ENCODE data around the gene CCDC121. TPM values are rescaled to one million over a fixed set of nuclear protein-coding genes. Genes with fewer than 3 reads are reported as not detected.
A peak's percentile ranks its signal among the peaks of the same experiment; 100 is the strongest.

The CCDC121 gene
- total and polyA plus RNA-seq, 9 of the 15 experiments (the other 6 are each of a cell fraction or from before 2014, with no cell fraction given): 2.2 to 4.7 (median 4.1) TPM

DNA sequence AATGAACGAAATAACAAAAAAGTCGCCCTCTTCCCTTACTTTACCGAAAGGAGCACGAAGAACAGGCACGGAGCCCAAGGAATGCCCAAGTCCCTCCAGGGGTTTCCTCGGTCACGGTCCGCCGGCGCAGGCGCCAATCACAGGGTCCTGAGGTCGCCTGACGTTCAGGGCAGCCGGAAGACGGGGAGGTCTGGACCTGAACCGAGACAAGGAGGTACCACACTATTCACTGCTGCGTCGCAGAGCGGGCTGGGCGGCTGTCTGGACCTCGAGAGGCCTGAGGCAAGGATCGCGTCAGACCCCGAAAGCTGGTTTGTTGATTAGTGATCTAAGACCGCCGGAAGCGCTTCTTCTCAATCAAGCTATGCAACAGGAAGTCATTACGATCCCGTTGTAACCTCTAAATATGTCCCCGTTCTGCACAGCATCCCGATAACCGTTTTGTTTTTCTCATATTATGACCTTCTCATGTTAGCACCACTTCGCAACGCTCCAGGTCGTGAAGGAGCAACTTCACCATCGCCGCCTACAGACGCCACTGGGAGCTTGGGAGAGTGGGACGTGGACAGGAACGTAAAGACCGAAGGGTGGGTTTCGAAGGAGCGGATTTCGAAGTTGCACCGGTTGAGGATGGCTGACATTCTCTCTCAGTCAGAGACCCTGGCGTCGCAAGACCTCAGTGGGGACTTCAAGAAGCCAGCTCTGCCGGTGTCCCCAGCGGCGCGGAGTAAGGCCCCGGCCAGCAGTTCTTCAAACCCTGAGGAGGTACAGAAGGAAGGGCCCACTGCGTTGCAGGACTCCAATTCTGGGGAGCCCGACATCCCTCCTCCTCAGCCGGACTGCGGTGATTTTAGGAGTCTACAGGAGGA lies 34.7 kb upstream of the CCDC121 start, which contains the start of the genes SLC4A1AP and SUPT7L (continued):
- peak; percentile 19 for TF ChIP-seq MEIS2 (IDR thresholded peaks at IDR 0.05; ENCODE audit: partially characterized antibody)
- TF ChIP-seq TAF7 (tag; IDR thresholded peaks at IDR 0.05): peak; percentile 97
- peak; percentile 98 for TF ChIP-seq GABPB1 (CRISPR knock-in tag; IDR thresholded peaks at IDR 0.05)
- peak; percentile 86 for TF ChIP-seq AFF4 (CRISPR knock-in tag; IDR thresholded peaks at IDR 0.05)
- no peak for TF ChIP-seq ZNF217 (CRISPR knock-in tag; IDR thresholded peaks at IDR 0.05)
- TF ChIP-seq MNT (conservative IDR thresholded peaks at IDR 0.05): peak; percentile 84 to 93
- TF ChIP-seq TFAM (CRISPR knock-in tag; conservative IDR thresholded peaks at IDR 0.05): no peak
- TF ChIP-seq ELF2 (CRISPR knock-in tag; IDR thresholded peaks at IDR 0.05): peak; percentile 78
- TF ChIP-seq KAT8 (IDR thresholded peaks at IDR 0.05; ENCODE audit: low read depth): peak; percentile 82
- TF ChIP-seq RHOXF2B (CRISPR knock-in tag; conservative IDR thresholded peaks at IDR 0.05): no peak; the same call in 1 of the 2 replicates
- peak; percentile 21; the same call in 1 of the 2 replicates for TF ChIP-seq CBX1 (IDR thresholded peaks at IDR 0.05; ENCODE audit: low read depth)
- no peak; the same call in 1 of the 2 replicates for TF ChIP-seq E2F5 (CRISPR knock-in tag; IDR thresholded peaks at IDR 0.05)
- no peak for TF ChIP-seq HIVEP1 (CRISPR knock-in tag; IDR thresholded peaks at IDR 0.05)
- peak; percentile 73 for TF ChIP-seq RBBP5 (IDR thresholded peaks at IDR 0.05; ENCODE audit: borderline replicate concordance, insufficient read depth, low read length, poor library complexity, severe bottlenecking)
- TF ChIP-seq KLF10 (CRISPR knock-in tag; IDR thresholded peaks at IDR 0.05): 0 out of 2 replicates have a peak, but pooled peaks have one; percentile 69
- peak; percentile 44; the same call in 1 of the 2 replicates for TF ChIP-seq ZBTB7A (IDR thresholded peaks at IDR 0.05; ENCODE audit: borderline replicate concordance, control insufficient read depth, low read depth, low read length)
- TF ChIP-seq E2F3 (CRISPR knock-in tag; IDR thresholded peaks at IDR 0.05): peak; percentile 36; the same call in 1 of the 2 replicates
- TF ChIP-seq TAL1 (IDR thresholded peaks at IDR 0.05): peak; percentile 55
- TF ChIP-seq SAP30 (IDR thresholded peaks at IDR 0.05; ENCODE audit: borderline replicate concordance, insufficient read depth, low read depth, low read length, poor library complexity, severe bottlenecking): peak; percentile 51
- peak; percentile 68; the same call in 1 of the 2 replicates for TF ChIP-seq ZNF717 (CRISPR knock-in tag; IDR thresholded peaks at IDR 0.05)
- TF ChIP-seq KLF1 (tag; IDR thresholded peaks at IDR 0.05): peak; percentile 58; the same call in 1 of the 2 replicates
- peak in 1 of 2 experiments; percentile 53; a peak in 1 of 4 replicates for TF ChIP-seq RCOR1 (IDR thresholded peaks at IDR 0.05; ENCODE audit: borderline replicate concordance in 1 of 2, low read depth in 2 of 2, low read length in 2 of 2)

All from K562 (cell line).